DND-41 (cell line): ENCODE measurements around the gene CACNB2.

Source experiments
- CTCF ChIP-seq: IDR thresholded peaks from 2 replicates; pipeline ENCODE4 v1.5.1; 2012; ENCODE audit warnings: borderline replicate concordance, low read length, moderate library complexity, mild to moderate bottlenecking; ENCODE audit not compliant: poor library complexity, severe bottlenecking; ENCODE audit errors: extremely low read depth
- EZH2 ChIP-seq: IDR thresholded peaks from 3 replicates; pipeline ENCODE4 v1.6.1; 2012; ENCODE audit warnings: borderline replicate concordance, low read depth, mild to moderate bottlenecking, moderate library complexity, low read length, inconsistent platforms; ENCODE audit not compliant: severe bottlenecking

GRCh38 chr10:18545621-18546305 lies 405.5 kb downstream of the CACNB2 start:
- TF ChIP-seq CTCF (no peak), EZH2 (no peak)
